Astrocyte (in vitro differentiated cells and primary cell): ENCODE measurements around the gene ITPR2.

Experiments
- EZH2 ChIP-seq: IDR thresholded peaks from 2 replicates; pipeline ENCODE4 v1.6.1; 2012; ENCODE audit warnings: mild to moderate bottlenecking, low read length, inconsistent platforms; ENCODE audit not compliant: insufficient read depth
- TF ChIP-seq, protein P1 (sequence below): IDR thresholded peaks from 2 replicates; pipeline ENCODE4 v1.5.1; 2011; ENCODE audit warnings: low read depth, mild to moderate bottlenecking, inconsistent platforms, low read length, moderate library complexity; ENCODE audit not compliant: insufficient read depth

GRCh38 chr12:26832822-26833742 lies at the start of gene ITPR2:
- TF ChIP-seq, protein P1, sequence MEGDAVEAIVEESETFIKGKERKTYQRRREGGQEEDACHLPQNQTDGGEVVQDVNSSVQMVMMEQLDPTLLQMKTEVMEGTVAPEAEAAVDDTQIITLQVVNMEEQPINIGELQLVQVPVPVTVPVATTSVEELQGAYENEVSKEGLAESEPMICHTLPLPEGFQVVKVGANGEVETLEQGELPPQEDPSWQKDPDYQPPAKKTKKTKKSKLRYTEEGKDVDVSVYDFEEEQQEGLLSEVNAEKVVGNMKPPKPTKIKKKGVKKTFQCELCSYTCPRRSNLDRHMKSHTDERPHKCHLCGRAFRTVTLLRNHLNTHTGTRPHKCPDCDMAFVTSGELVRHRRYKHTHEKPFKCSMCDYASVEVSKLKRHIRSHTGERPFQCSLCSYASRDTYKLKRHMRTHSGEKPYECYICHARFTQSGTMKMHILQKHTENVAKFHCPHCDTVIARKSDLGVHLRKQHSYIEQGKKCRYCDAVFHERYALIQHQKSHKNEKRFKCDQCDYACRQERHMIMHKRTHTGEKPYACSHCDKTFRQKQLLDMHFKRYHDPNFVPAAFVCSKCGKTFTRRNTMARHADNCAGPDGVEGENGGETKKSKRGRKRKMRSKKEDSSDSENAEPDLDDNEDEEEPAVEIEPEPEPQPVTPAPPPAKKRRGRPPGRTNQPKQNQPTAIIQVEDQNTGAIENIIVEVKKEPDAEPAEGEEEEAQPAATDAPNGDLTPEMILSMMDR = no peak
- TF ChIP-seq EZH2 = no peak
